Parathyroid adenoma (tissue), 2 donors: ENCODE data around the gene MKLN1.
"Not testable (repeated sequence)": the region's sequence is repeated elsewhere in the genome, so short reads cannot be mapped to it uniquely, and the experiment has no call there.

Experiments
- H2AFZ ChIP-seq: fragments of 300-600 bp; sonication (generic); one replicate; pipeline ENCODE4 v1.7.0; 2017; ENCODE audit warnings: antibody characterized with exemption, mild to moderate bottlenecking
- H3K27ac ChIP-seq: fragments of 300-600 bp; sonication (generic); one replicate; pipeline ENCODE4 v1.7.0; 2017
- H3K27me3 ChIP-seq: fragments of 300-600 bp; sonication (generic); one replicate; pipeline ENCODE4 v1.7.0; 2017; ENCODE audit warnings: low read length; ENCODE audit not compliant: control insufficient read depth, insufficient read depth
- H3K36me3 ChIP-seq: fragments of 300-600 bp; sonication (generic); one replicate; pipeline ENCODE4 v1.7.0; 2017; ENCODE audit warnings: low read length; ENCODE audit not compliant: control insufficient read depth, insufficient read depth
- H3K4me1 ChIP-seq: fragments of 300-600 bp; sonication (generic); one replicate; pipeline ENCODE4 v1.7.0; 2017; ENCODE audit warnings: control low read depth
- H3K4me2 ChIP-seq: fragments of 300-600 bp; sonication (generic); one replicate; pipeline ENCODE4 v1.7.0; 2017; ENCODE audit warnings: low read length
- H3K4me3 ChIP-seq: fragments of 300-600 bp; sonication (generic); one replicate; pipeline ENCODE4 v1.7.0; 2017; ENCODE audit warnings: low read depth, low read length
- H3K79me2 ChIP-seq: fragments of 300-600 bp; sonication (generic); one replicate; pipeline ENCODE4 v1.7.0; 2017; ENCODE audit warnings: control low read depth
- H3K9ac ChIP-seq: fragments of 300-600 bp; sonication (generic); one replicate; pipeline ENCODE4 v1.7.0; 2017; ENCODE audit warnings: mild to moderate bottlenecking
- H3K9me3 ChIP-seq: fragments of 300-600 bp; sonication (generic); one replicate; pipeline ENCODE4 v1.7.0; 2017; ENCODE audit warnings: low read length; ENCODE audit not compliant: control insufficient read depth
- TF ChIP-seq, protein P1 (sequence below): fragments of 300-600 bp; sonication (generic); IDR thresholded peaks from one replicate; pipeline ENCODE4 v1.7.0; 2017; ENCODE audit warnings: antibody characterized with exemption, mild to moderate bottlenecking
- donor health status: primary hyperparathyroidism.

Gene MKLN1

DNA sequence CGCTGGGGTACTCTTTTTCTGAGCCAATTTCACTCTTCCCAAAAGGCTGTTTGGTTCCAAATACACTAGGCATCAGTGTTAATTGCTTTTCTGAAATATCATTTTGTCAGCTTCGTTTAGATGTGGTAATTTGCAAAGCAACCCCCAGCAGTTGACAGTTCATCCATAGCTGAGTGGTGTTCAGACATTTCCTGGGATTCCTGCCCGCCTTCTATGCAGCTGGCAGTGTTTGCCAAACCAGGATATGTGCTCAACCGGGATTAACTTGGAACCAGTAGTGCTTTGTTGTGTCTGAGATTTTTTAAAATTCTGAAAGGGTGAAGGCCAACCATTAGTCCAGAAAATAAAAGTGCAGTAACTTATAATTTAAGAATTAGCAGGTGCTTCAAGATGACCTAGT is 25.2 kb upstream of the MKLN1 start:
- Histone ChIP-seq H3K36me3 (no peaks in the 10 kb centered on the region), H3K4me2 (no peak overlapping the region), H3K27me3 (no peaks in the 10 kb centered on the region), H3K9ac (no peak overlapping the region), H3K4me1 (peaks cover 10% of the 10 kb centered on the region), H3K9me3 (no peaks in the 10 kb centered on the region), H3K79me2 (no peaks in the 10 kb centered on the region), H3K4me3 (no peak overlapping the region), H3K27ac (no peak overlapping the region), H2AFZ (peak overlapping the region; percentile 75)
- TF ChIP-seq, protein P1, sequence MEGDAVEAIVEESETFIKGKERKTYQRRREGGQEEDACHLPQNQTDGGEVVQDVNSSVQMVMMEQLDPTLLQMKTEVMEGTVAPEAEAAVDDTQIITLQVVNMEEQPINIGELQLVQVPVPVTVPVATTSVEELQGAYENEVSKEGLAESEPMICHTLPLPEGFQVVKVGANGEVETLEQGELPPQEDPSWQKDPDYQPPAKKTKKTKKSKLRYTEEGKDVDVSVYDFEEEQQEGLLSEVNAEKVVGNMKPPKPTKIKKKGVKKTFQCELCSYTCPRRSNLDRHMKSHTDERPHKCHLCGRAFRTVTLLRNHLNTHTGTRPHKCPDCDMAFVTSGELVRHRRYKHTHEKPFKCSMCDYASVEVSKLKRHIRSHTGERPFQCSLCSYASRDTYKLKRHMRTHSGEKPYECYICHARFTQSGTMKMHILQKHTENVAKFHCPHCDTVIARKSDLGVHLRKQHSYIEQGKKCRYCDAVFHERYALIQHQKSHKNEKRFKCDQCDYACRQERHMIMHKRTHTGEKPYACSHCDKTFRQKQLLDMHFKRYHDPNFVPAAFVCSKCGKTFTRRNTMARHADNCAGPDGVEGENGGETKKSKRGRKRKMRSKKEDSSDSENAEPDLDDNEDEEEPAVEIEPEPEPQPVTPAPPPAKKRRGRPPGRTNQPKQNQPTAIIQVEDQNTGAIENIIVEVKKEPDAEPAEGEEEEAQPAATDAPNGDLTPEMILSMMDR = no peak

DNA sequence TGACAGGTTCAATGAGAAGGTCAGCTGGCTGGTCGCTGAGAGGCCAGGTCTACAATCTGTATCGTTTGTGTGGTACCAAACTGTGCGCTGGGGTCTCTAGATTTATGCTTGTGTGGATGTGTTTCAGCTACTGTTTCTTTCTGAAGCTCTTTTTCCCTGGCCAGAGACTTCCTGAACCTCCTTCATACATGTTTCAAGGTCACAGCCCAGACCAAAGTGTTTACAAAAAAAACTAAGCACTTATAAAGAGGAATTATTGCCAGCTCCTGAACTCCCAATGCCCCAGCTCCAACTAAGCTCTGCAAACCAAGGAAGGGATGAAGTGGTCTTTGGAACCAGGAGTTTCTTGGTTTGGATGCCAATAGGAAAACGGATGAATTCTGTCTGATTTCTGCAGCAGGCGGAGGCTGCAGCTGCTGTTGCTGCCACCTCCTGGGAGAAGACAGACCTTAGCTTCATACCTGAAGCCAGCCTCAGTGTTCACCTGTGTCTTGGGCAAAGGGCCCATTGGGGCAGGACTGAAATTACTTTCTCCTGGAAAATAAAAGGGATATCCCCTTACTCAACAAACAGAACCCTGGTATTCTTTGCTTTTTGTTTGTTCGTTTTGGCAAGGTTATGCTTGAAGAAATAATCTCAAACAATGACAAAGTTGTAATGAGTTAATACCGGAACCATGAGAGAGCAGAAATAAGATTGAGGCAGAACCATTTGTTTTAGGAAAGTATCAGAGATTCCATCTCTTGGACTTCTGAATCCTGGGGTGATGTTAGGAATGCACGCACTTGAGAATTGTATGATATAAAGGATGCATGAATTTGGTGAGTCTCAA is 24.6 kb upstream of the MKLN1 start:
- Histone ChIP-seq H3K36me3 (no peaks in the 10 kb centered on the region), H3K27me3 (no peaks in the 10 kb centered on the region), H3K27ac (no peak overlapping the region), H3K9me3 (no peaks in the 10 kb centered on the region), H3K4me2 (no peak overlapping the region), H3K4me3 (no peak overlapping the region), H3K4me1 (peaks cover 10% of the 10 kb centered on the region), H2AFZ (peak overlapping the region; percentile 75), H3K9ac (no peak overlapping the region), H3K79me2 (no peaks in the 10 kb centered on the region)
- TF ChIP-seq, protein P1 = peak; percentile 71

DNA sequence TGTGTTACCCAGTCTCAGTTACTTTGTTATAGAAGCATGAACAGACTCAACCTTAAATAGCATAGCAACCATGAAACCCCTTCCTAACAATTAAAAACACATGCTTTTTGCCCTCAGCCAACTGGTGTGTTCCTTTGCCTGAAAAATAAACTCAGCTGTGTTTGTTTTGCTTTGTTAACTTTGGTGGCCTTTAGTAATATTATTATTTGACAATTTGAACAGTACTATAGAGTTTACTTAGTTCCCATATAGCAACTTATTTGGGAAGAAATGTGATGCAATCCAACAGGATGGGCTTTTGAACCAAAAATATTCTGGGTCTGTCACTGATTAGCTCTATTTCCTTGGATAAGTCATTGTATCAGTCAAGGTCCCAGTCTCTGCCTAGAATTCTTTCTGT is 22.5 kb upstream of the MKLN1 start:
- Histone ChIP-seq H3K4me1 (peaks cover 10% of the 10 kb centered on the region), H3K27ac (no peak overlapping the region), H3K4me3 (no peak overlapping the region), H3K4me2 (no peak overlapping the region), H3K9ac (no peak overlapping the region), H3K36me3 (no peaks in the 10 kb centered on the region), H2AFZ (no peak overlapping the region), H3K79me2 (no peaks in the 10 kb centered on the region), H3K9me3 (no peaks in the 10 kb centered on the region), H3K27me3 (no peaks in the 10 kb centered on the region)
- TF ChIP-seq, protein P1 = no peak

DNA sequence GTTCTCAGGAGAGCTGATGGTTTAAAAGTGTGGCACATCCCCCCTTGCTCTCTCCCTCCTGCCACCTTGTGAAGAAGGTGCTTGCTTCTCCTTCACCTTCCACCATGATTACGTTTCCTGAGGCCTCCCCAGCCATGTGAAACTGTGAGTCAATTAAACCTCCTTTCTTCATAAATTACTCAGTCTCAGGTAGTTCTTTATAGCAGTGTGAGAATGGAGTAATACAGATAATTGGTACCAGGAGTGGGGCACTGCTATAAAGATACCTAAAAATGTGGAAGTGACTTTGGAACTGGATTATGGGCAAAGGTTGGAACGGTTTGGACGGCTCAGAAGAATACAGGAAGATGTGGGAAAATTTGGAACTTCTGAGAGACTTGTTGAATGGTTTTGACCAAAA is 21.6 kb upstream of the MKLN1 start:
- not testable (repeated sequence) for H3K36me3 ChIP-seq, H3K9ac ChIP-seq, H3K79me2 ChIP-seq, H3K9me3 ChIP-seq, H3K4me3 ChIP-seq, H3K4me2 ChIP-seq, H3K4me1 ChIP-seq, H3K27me3 ChIP-seq, H3K27ac ChIP-seq, H2AFZ ChIP-seq

DNA sequence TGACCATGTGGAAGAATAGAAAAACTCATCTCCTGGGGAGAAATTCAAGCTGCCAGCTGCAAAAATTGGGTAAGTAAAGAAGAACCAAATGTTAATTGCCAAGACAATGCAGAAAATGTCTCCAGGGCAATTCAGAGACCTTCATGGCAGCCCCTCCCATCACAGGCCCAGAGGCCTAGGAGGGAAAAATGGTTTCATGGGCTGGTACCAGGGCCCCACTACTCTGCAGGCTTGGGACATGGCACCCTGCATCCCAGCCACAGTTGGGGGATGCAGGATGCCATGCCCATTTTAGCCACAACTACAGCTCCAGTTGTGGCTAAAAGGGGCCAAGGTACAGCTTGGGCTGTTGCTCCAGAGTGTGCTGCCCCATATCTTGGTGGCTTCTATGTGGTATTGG is 20.9 kb upstream of the MKLN1 start:
- H3K27ac ChIP-seq = no peak overlapping the region
- H3K27me3 ChIP-seq = no peaks in the 10 kb centered on the region
- TF ChIP-seq, protein P1 = no peak
- no peak overlapping the region for H3K4me3 ChIP-seq
- H3K79me2 ChIP-seq = no peaks in the 10 kb centered on the region
- no peaks in the 10 kb centered on the region for H3K36me3 ChIP-seq
- no peak overlapping the region for H3K9ac ChIP-seq
- no peak overlapping the region for H3K4me2 ChIP-seq
- H3K4me1 ChIP-seq = peaks cover 7% of the 10 kb centered on the region
- no peaks in the 10 kb centered on the region for H3K9me3 ChIP-seq
- no peak overlapping the region for H2AFZ ChIP-seq
